ENCODE measurements around the gene NR1I3. TPM values are rescaled to one million over a fixed set of nuclear protein-coding genes. Genes with fewer than 3 reads are reported as not detected.

The NR1I3 gene
- total and polyA plus RNA-seq, 2 of the 13 experiments (the other 11 are each of a cell fraction or from before 2014, with no cell fraction given): 0.62 to 0.95 TPM

DNA sequence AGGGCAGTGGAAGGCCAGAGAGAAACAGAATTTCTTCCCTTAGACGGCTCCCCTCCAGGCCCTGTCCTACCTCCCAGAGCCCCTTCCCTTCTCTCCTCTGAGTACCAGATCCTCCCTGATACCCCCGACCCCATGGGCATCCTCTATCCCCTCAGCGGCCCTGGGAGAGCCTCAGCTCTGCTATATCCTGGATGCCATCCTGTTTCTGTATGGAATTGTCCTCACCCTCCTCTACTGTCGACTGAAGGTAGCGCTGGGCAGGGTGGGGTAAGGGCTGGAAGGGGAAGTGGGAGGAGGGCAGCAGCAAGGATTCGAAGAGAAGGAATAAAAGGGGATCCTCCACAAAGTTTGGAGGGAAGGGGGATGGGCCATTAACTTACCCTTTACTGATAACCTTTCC is 20.2 kb downstream of the NR1I3 start (continued):
- TF ChIP-seq, protein P1, sequence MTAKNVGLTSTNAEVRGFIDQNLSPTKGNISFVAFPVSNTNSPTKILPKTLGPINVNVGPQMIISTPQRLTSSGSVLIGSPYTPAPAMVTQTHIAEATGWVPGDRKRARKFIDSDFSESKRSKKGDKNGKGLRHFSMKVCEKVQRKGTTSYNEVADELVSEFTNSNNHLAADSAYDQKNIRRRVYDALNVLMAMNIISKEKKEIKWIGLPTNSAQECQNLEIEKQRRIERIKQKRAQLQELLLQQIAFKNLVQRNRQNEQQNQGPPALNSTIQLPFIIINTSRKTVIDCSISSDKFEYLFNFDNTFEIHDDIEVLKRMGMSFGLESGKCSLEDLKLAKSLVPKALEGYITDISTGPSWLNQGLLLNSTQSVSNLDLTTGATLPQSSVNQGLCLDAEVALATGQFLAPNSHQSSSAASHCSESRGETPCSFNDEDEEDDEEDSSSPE (CRISPR knock-in tag; IDR thresholded peaks at IDR 0.05): no peak
- TF ChIP-seq ARNTL (CRISPR knock-in tag; IDR thresholded peaks at IDR 0.05): no peak
- TF ChIP-seq KLF6 (CRISPR knock-in tag; IDR thresholded peaks at IDR 0.05): no peak
- 0 out of 2 replicates have a peak, but pooled peaks have one; percentile 37 for TF ChIP-seq CCDC6 (CRISPR knock-in tag; IDR thresholded peaks at IDR 0.05)
- TF ChIP-seq ZBTB7A (CRISPR knock-in tag; IDR thresholded peaks at IDR 0.05): no peak
- TF ChIP-seq ZNF710 (CRISPR knock-in tag; IDR thresholded peaks at IDR 0.05; ENCODE audit: borderline replicate concordance): no peak
- TF ChIP-seq ZBTB39 (CRISPR knock-in tag; IDR thresholded peaks at IDR 0.05): no peak
- TF ChIP-seq KLF12 (CRISPR knock-in tag; IDR thresholded peaks at IDR 0.05; ENCODE audit: borderline replicate concordance): no peak
- TF ChIP-seq SMAD3 (CRISPR knock-in tag; IDR thresholded peaks at IDR 0.05): no peak
- no peak for TF ChIP-seq PRMT3 (CRISPR knock-in tag; IDR thresholded peaks at IDR 0.05; ENCODE audit: borderline replicate concordance, low read depth)
- TF ChIP-seq SNRNP70 (IDR thresholded peaks at IDR 0.05; ENCODE audit: low read depth, low read length): no peak
- no peak for TF ChIP-seq ZNF292 (CRISPR knock-in tag; IDR thresholded peaks at IDR 0.05; ENCODE audit: borderline replicate concordance, low read depth)
- no peak for TF ChIP-seq JUNB (CRISPR knock-in tag; IDR thresholded peaks at IDR 0.05; ENCODE audit: borderline replicate concordance)
- TF ChIP-seq ZSCAN29 (CRISPR knock-in tag; conservative IDR thresholded peaks at IDR 0.05): no peak
- no peak for TF ChIP-seq KDM6A (CRISPR knock-in tag; IDR thresholded peaks at IDR 0.05; ENCODE audit: low read depth)
- TF ChIP-seq ZNF501 (CRISPR knock-in tag; IDR thresholded peaks at IDR 0.05): no peak
- no peak for TF ChIP-seq ZNF530 (CRISPR knock-in tag; IDR thresholded peaks at IDR 0.05; ENCODE audit: low read depth)
- TF ChIP-seq, protein P2, sequence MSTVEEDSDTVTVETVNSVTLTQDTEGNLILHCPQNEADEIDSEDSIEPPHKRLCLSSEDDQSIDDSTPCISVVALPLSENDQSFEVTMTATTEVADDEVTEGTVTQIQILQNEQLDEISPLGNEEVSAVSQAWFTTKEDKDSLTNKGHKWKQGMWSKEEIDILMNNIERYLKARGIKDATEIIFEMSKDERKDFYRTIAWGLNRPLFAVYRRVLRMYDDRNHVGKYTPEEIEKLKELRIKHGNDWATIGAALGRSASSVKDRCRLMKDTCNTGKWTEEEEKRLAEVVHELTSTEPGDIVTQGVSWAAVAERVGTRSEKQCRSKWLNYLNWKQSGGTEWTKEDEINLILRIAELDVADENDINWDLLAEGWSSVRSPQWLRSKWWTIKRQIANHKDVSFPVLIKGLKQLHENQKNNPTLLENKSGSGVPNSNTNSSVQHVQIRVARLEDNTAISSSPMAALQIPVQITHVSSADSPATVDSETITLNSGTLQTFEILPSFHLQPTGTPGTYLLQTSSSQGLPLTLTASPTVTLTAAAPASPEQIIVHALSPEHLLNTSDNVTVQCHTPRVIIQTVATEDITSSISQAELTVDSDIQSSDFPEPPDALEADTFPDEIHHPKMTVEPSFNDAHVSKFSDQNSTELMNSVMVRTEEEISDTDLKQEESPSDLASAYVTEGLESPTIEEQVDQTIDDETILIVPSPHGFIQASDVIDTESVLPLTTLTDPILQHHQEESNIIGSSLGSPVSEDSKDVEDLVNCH (CRISPR knock-in tag; IDR thresholded peaks at IDR 0.05): no peak
- no peak for TF ChIP-seq ZNF605 (CRISPR knock-in tag; IDR thresholded peaks at IDR 0.05)
- no peak for TF ChIP-seq THYN1 (CRISPR knock-in tag; IDR thresholded peaks at IDR 0.05; ENCODE audit: borderline replicate concordance, low read depth)
- TF ChIP-seq ZNF747 (CRISPR knock-in tag; IDR thresholded peaks at IDR 0.05; ENCODE audit: borderline replicate concordance): no peak
- no peak for TF ChIP-seq TCF7 (IDR thresholded peaks at IDR 0.05; ENCODE audit: low read depth)
- peak; percentile 39; the same call in 1 of the 2 replicates for TF ChIP-seq MYPOP (CRISPR knock-in tag; IDR thresholded peaks at IDR 0.05)
